ENCODE results near the gene FANCE. TPM values are rescaled to one million over a fixed set of nuclear protein-coding genes. Genes with fewer than 3 reads are reported as not detected.

The FANCE gene
- 16.1 TPM for total RNA-seq (2021; ENCODE audit: unreplicated experiment)
- polyA plus RNA-seq (2012) = 7.3 and 9.1 TPM in 2 replicates
- percentile 53 among the genes with signal in this experiment for Bru-seq, nascent RNA
- BruChase-seq, experiment 1, labeled RNA remaining after a 6-hour chase = percentile 52 among the genes with signal in this experiment
- BruChase-seq, experiment 2, labeled RNA remaining after a 2-hour chase = percentile 60 among the genes with signal in this experiment
- long read RNA-seq, transcript FANCE-201 (10 exons, 2,554 nt) = major isoform, 26 of 60 reads
- long read RNA-seq, partial matches to known transcripts = 6 of 60 reads
- long read RNA-seq, other reads (novel, unspliced or antisense) = 28 of 60 reads

GRCh38 chr6:35452183-35453090, at the start of gene FANCE:
TSS of gene FANCE (plus strand) at chr6:35452338. CDS start at chr6:35452546, 208 bp downstream.
- peak within 1 kb of the TSS; percentile 93 for H3K4me2 ChIP-seq (ENCODE audit: low read length)
- H3K27me3 ChIP-seq (ENCODE audit: insufficient read depth, low read length) = no peaks in the 10 kb centered on the region
- no peaks in the 10 kb centered on the region for H3K79me2 ChIP-seq (ENCODE audit: insufficient read depth, low read length)
- intact Hi-C loops (cut with micrococcal nuclease) = no loop called here
- H3K9me3 ChIP-seq (ENCODE audit: control insufficient read depth in 1 of 2, insufficient read depth in 1 of 2, low read depth in 1 of 2, low read length in 2 of 2) = no peaks in the 10 kb centered on the region
- H3K27ac ChIP-seq (ENCODE audit: low read depth, low read length) = peak within 1 kb of the TSS; percentile 46; the same call in 1 of the 2 replicates
- ChIA-PET RAD21 (ENCODE audit: low non-redundant PET in 1 of 2, low total read pairs in 2 of 2, uncharacterized antibody in 2 of 2, unreplicated experiment in 2 of 2) (interaction anchor here in 1 of 2 experiments (0.8 kb wide), 1 partner anchor 193 kb away, joined by 4 read pairs; the partner anchor contains the start of gene ZNF76), POLR2A (interaction anchor here (1.7 kb wide), 1 partner anchor 16 kb away, joined by 6 read pairs; the partner anchor contains the start of gene RPL10A), CTCF (interaction anchor here (1.8 to 6.8 kb wide), 3 partner anchors 111 to 159 kb away, joined by 6 to 120 read pairs (median 46); partner anchors contain the start of genes DEF6 and PPARD)
- peak within 1 kb of the TSS; percentile 76 for H3K9ac ChIP-seq (ENCODE audit: low read length)
- TF ChIP-seq MAX (IDR thresholded peaks at IDR 0.05) (peak; percentile 86), SIN3A (IDR thresholded peaks at IDR 0.05; ENCODE audit: low read depth) (peak; percentile 89), POLR2AphosphoS5 (IDR thresholded peaks at IDR 0.05; ENCODE audit: low read depth, low read length) (peak; percentile 53), YY1 (IDR thresholded peaks at IDR 0.05; ENCODE audit: extremely low read depth, insufficient replicate concordance, low read depth, low read length) (peak; percentile 33), ZFX (IDR thresholded peaks at IDR 0.05) (peak; percentile 62), JUND (IDR thresholded peaks at IDR 0.05) (no peak), CEBPB (IDR thresholded peaks at IDR 0.05; ENCODE audit: low read depth) (no peak), SP1 (IDR thresholded peaks at IDR 0.05; ENCODE audit: low read depth) (peak; percentile 79), EGR1 (IDR thresholded peaks at IDR 0.05; ENCODE audit: low read depth) (peak; percentile 80)
- DNase-seq (ENCODE audit: low read depth, low spot score) (peak; percentile 81), ATAC-seq (peak; percentile 87)
- peaks cover 0 to 7% of the 10 kb centered on the region in 2 experiments; a peak in 2 of 4 replicates for H3K36me3 ChIP-seq (ENCODE audit: control insufficient read depth in 1 of 2, insufficient read depth in 2 of 2, low read length in 2 of 2)
- H2AFZ ChIP-seq (ENCODE audit: low read depth, low read length, poor library complexity, severe bottlenecking) = peak within 1 kb of the TSS; percentile 75
- BruUV-seq (replicated peaks) = no TSS peak
- peak within 1 kb of the TSS; percentile 62 to 72 for H3K4me3 ChIP-seq (replicated peaks in 1 of 2; ENCODE audit: low read depth in 1 of 2, low read length in 2 of 2)
- H3K4me1 ChIP-seq (ENCODE audit: control insufficient read depth in 1 of 2, insufficient read depth in 2 of 2, low read length in 2 of 2) = peaks cover 13 to 28% of the 10 kb centered on the region in 2 experiments; a peak in 3 of 4 replicates
- no peaks in the 10 kb centered on the region for H3K9me2 ChIP-seq (ENCODE audit: insufficient read depth)
- no peaks in the 10 kb centered on the region for H4K20me1 ChIP-seq (ENCODE audit: insufficient read depth)

All from HCT116 (cell line).